Measurements from ENCODE around the gene INSR. TPM values are rescaled to one million over a fixed set of nuclear protein-coding genes. Genes with fewer than 3 reads are reported as not detected.
"Not testable (repeated sequence)": the region's sequence is repeated elsewhere in the genome, so short reads cannot be mapped to it uniquely, and the experiment has no call there.

The INSR gene
- total RNA-seq, 1 donor from 2014 or later: 37.5 TPM

DNA sequence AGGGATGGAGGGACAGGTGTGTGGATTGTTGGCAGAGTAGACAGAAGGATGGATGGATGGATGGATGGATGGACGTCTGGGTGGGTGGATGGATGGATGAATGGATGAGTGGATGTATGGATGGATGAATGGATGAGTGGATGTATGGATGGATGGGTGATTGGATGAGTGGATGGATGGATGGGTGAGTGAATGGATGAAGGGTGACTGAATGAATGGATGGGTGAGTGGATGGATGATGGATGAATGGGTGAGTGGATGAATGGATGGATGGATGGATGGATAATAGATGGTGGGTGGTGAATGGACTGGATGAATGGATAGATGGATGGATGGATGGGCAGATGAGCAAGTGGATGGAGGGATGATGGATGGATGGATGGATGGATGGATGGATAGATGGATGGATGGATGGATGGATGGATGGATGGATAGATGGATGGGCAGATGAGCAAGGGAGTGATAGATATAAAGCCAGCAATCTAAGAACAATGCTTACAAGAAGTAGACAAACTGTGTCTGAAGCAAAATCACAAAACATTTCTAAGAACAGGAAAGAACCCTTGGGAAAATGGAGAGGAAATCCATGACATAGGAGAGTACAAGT, 65.2 kb downstream of the INSR start:
- ATAC-seq (no peak), DNase-seq (no peak)
- intact Hi-C loops (cut with DNase I): no loop called here
- Histone ChIP-seq H3K4me1 (peaks cover 4% of the 10 kb centered on the region), H3K4me3 (no peak overlapping the region), H3K36me3 (no peaks in the 10 kb centered on the region), H3K27me3 (no peaks in the 10 kb centered on the region), H3K9me3 (no peaks in the 10 kb centered on the region), H3K27ac (no peak overlapping the region)
- TF ChIP-seq CTCF (IDR thresholded peaks at IDR 0.05): no peak

DNA sequence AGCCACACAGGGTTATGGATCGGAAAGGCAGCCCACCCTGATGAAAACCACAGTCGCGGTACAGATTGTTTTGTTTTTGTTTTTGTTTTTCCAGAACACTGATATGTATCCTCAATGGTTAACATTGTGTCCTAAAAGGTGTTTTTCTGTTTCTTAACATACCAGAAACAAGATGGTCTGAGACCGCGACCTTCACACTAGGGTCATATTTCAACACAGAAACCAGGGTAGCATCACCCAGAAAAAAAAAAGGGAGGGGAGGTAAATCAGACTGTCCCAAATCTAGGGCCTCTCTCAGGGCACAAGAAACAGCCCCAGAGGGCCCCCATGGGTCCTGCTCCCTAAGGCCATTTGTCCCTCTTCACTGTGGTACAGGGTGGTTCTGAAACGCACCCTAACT, 66.5 kb downstream of the INSR start:
- TF ChIP-seq CTCF (IDR thresholded peaks at IDR 0.05): no peak
- no peak for DNase-seq
- intact Hi-C loops (cut with DNase I): no loop called here
- no peak for ATAC-seq
- H3K4me1 ChIP-seq: peaks cover 4% of the 10 kb centered on the region
- H3K27ac ChIP-seq: no peak overlapping the region
- no peaks in the 10 kb centered on the region for H3K9me3 ChIP-seq
- H3K4me3 ChIP-seq: no peak overlapping the region
- H3K27me3 ChIP-seq: no peaks in the 10 kb centered on the region
- H3K36me3 ChIP-seq: no peaks in the 10 kb centered on the region

DNA sequence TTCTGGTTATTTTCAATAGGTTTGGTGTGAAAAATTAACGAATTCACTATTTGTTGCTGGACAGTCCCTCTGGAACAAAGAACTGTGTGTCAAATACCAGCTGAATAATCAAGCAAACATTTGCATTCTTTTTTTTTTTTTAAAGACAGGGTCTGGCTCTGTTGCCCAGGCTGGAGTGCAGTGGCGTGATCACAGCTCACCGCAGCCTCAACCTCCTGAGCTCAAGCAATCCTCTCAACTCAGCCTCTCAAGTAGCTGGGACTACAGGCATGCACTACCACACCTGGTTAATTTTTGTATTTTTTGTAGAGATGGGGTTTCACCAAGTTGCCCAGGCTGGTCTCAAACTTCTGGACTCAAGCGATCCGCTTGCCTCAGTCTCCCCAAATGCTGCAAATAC, 67.1 kb downstream of the INSR start:
- H3K4me3 ChIP-seq; H3K27ac ChIP-seq; H3K9me3 ChIP-seq; H3K27me3 ChIP-seq; DNase-seq; intact Hi-C loops (cut with DNase I); H3K36me3 ChIP-seq; H3K4me1 ChIP-seq; ATAC-seq: not testable (repeated sequence)

DNA sequence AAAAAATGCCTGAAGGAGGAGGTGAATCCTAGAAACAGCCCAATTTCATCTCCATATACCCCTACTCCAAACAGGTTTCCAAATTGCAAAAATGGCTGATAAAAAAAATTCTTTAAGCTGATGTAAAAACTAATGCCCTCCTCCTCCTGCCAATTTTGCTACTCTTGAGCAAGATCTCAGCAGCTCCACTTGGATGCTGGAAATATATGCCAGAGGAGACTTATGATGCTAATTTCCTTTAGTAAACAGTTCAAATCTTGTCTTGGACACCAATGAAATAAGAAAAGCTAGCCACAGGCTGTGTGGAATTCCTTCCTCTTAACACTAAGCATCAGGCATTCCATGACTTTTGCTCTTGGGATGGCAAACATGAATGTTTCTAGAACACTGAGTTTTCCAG, 67.5 kb downstream of the INSR start:
- H3K36me3 ChIP-seq: no peaks in the 10 kb centered on the region
- H3K27me3 ChIP-seq: no peaks in the 10 kb centered on the region
- no peak for TF ChIP-seq CTCF (IDR thresholded peaks at IDR 0.05)
- no peak overlapping the region for H3K4me3 ChIP-seq
- intact Hi-C loops (cut with DNase I): no loop called here
- H3K9me3 ChIP-seq: no peaks in the 10 kb centered on the region
- DNase-seq (no peak), ATAC-seq (no peak)
- no peak overlapping the region for H3K27ac ChIP-seq
- H3K4me1 ChIP-seq: peaks cover 4% of the 10 kb centered on the region

- no peak overlapping the region for H3K27ac ChIP-seq
- DNase-seq (no peak), ATAC-seq (no peak)
Measured at GRCh38 chr19:7225741-7226140, 68.5 kb downstream of the INSR start.

GRCh38 chr19:7224995-7225394, 69.2 kb downstream of the INSR start:
- Histone ChIP-seq H3K27me3 (no peaks in the 10 kb centered on the region), H3K4me1 (peaks cover 4% of the 10 kb centered on the region), H3K36me3 (no peaks in the 10 kb centered on the region), H3K4me3 (no peak overlapping the region), H3K9me3 (no peaks in the 10 kb centered on the region), H3K27ac (no peak overlapping the region)
- ATAC-seq (no peak), DNase-seq (no peak)
- no peak for TF ChIP-seq CTCF (IDR thresholded peaks at IDR 0.05)
- intact Hi-C loops (cut with DNase I): no loop called here

More at GRCh38 chr19:7225741-7226140, 68.5 kb downstream of the INSR start:
- no peak overlapping the region for H3K4me3 ChIP-seq
- H3K9me3 ChIP-seq: no peaks in the 10 kb centered on the region
- TF ChIP-seq CTCF (IDR thresholded peaks at IDR 0.05): no peak
- H3K36me3 ChIP-seq: no peaks in the 10 kb centered on the region
- intact Hi-C loops (cut with DNase I): no loop called here
- H3K27me3 ChIP-seq: no peaks in the 10 kb centered on the region
- peaks cover 4% of the 10 kb centered on the region for H3K4me1 ChIP-seq
